Sigmoid colon (tissue), 7 donors: ENCODE measurements around the gene PTPRE. TPM values are rescaled to one million over a fixed set of nuclear protein-coding genes. Genes with fewer than 3 reads are reported as not detected.

Source experiments
- DNase-seq: peaks from one replicate; pipeline ENCODE4 v3.0.0-alpha.2; 2019
- H3K27ac ChIP-seq, 4 donors: fragments of 200-600 bp; sonication (generic); one replicate each; pipeline ENCODE4 v1.5.1; 2016 to 2019; ENCODE audit warnings: mild to moderate bottlenecking in 1 of 4
- H3K27me3 ChIP-seq, 3 donors: fragments of 200-600 bp; sonication (generic); one replicate each; pipeline ENCODE4 v1.5.1; 2019; ENCODE audit warnings: mild to moderate bottlenecking in 1 of 3
- H3K36me3 ChIP-seq, 4 donors: fragments of 200-600 bp; sonication (generic); one replicate each; pipeline ENCODE4 v1.5.1; 2016 to 2019
- H3K4me1 ChIP-seq, 4 donors: fragments of 200-600 bp; sonication (generic); one replicate each; pipeline ENCODE4 v1.5.1; 2017 to 2019
- H3K4me3 ChIP-seq, 4 donors: fragments of 200-600 bp; sonication (generic); one replicate each; pipeline ENCODE4 v1.5.1; 2017 to 2019; ENCODE audit warnings: mild to moderate bottlenecking in 2 of 4, moderate library complexity in 1 of 4
- H3K9me3 ChIP-seq, 4 donors: fragments of 200-600 bp in 3 of 4; sonication (generic) in 3 of 4; one replicate each; pipeline versions ENCODE4 v1.5.1 to v1.6.1; 2013 to 2019
- CTCF ChIP-seq, 4 experiments: fragments of 450-650 bp in 3 of 4; fragments of 200-600 bp in 1 of 4; IDR thresholded peaks; one replicate each; pipeline ENCODE4 v1.5.1; 2016 to 2019; ENCODE audit warnings: antibody characterized with exemption in 4 of 4, mild to moderate bottlenecking in 3 of 4, moderate library complexity in 2 of 4
- EP300 ChIP-seq, 4 donors: sonication (generic); formaldehyde crosslinking; IDR thresholded peaks; one replicate each; pipeline ENCODE4 v1.6.1; 2017; ENCODE audit warnings: antibody characterized with exemption in 4 of 4
- POLR2A ChIP-seq, 2 donors: fragments of 450-650 bp; IDR thresholded peaks; one replicate each; pipeline ENCODE4 v1.6.1; 2016; ENCODE audit warnings: antibody characterized with exemption in 2 of 2, mild to moderate bottlenecking in 2 of 2, moderate library complexity in 2 of 2
- POLR2AphosphoS5 ChIP-seq, 4 donors: sonication (generic); formaldehyde crosslinking; IDR thresholded peaks; one replicate each; pipeline ENCODE4 v1.6.1; 2017; ENCODE audit warnings: antibody characterized with exemption in 4 of 4
- WGBS, 2 donors: extraction: QIAGEN DNeasy Blood & Tissue Kit; methylation state at CpG; one replicate each; pipeline ENCODE4 v1.1.7; 2013; 5-methylcytosine and 5-hydroxymethylcytosine counted together
- intact Hi-C: fragments of 100-400 bp; cut with DNase I; formaldehyde crosslinking; loops from one replicate; pipeline ENCODE4 v1.15.1; 2023
- polyA plus RNA-seq, 3 donors: library from polyadenylated mRNA; stranded (reverse); fragments of 200-250 nt; gene quantifications; one replicate each; pipeline ENCODE4 v1.2.3, GENCODE V29; 2013
- total RNA-seq, 4 donors: library from RNA; depleted of rRNA; stranded (reverse); fragments of >200 nt; gene quantifications; one replicate each; pipeline ENCODE4 v1.1.0, GENCODE V29; 2016
- donor health status: healthy with polysubstance abuse.
- donor health status: Bipolar disorder and iron deficiency.
- donor health status: healthy.

The PTPRE gene
- total and polyA plus RNA-seq, 7 donors = 4.2 to 17.9 (median 11.9) TPM

- Histone ChIP-seq H3K9me3 (no peaks in the 10 kb centered on the region), H3K4me3 (no peak overlapping the region), H3K27me3 (no peaks in the 10 kb centered on the region), H3K27ac (peak overlapping the region in 2 of 4 donors; percentile 14 to 47), H3K4me1 (peaks cover 0 to 3% (median 0%) of the 10 kb centered on the region in 4 donors), H3K36me3 (peaks cover 0 to 13% (median 3%) of the 10 kb centered on the region in 4 donors)
- WGBS, 2 donors = 89 to 90% methylated on average over 16 of the region's 16 CpGs
- DNase-seq = no peak
- intact Hi-C loops = no loop called here
- TF ChIP-seq EP300 (IDR thresholded peaks at IDR 0.05) (peak in 2 of 4 donors; percentile 58 to 74), POLR2AphosphoS5 (IDR thresholded peaks at IDR 0.05) (peak in 1 of 4 donors; percentile 51), POLR2A (IDR thresholded peaks at IDR 0.05) (no peak)
Measured at GRCh38 chr10:128054163-128054970, 147.5 kb downstream of the PTPRE start.

- TF ChIP-seq CTCF (IDR thresholded peaks at IDR 0.05) (no peak), POLR2A (IDR thresholded peaks at IDR 0.05) (no peak), POLR2AphosphoS5 (IDR thresholded peaks at IDR 0.05) (no peak), EP300 (IDR thresholded peaks at IDR 0.05) (no peak)
- intact Hi-C loops = no loop called here
- H3K4me1 ChIP-seq = peaks cover 0 to 4% (median 0%) of the 10 kb centered on the region in 4 donors
- WGBS, 2 donors = 97% methylated on average over 25 of the region's 25 CpGs
- H3K27ac ChIP-seq = no peak overlapping the region
- no peak overlapping the region for H3K4me3 ChIP-seq
- peaks cover 0 to 13% (median 3%) of the 10 kb centered on the region in 4 donors for H3K36me3 ChIP-seq
- H3K27me3 ChIP-seq = no peaks in the 10 kb centered on the region
- no peak for DNase-seq
- no peaks in the 10 kb centered on the region for H3K9me3 ChIP-seq
Measured at GRCh38 chr10:128055061-128055868, 148.4 kb downstream of the PTPRE start.

- Histone ChIP-seq H3K27ac (no peak overlapping the region), H3K36me3 (peaks cover 0 to 13% (median 3%) of the 10 kb centered on the region in 4 donors)
- WGBS, 2 donors = 93 to 95% methylated on average over 17 of the region's 17 CpGs
Measured at GRCh38 chr10:128056303-128057050, 149.6 kb downstream of the PTPRE start.

GRCh38 chr10:128058106-128058749, 151.3 kb downstream of the PTPRE start:
- DNase-seq = no peak
- Histone ChIP-seq H3K27ac (no peak overlapping the region), H3K4me1 (peaks cover 0 to 5% (median 2%) of the 10 kb centered on the region in 4 donors), H3K36me3 (peaks cover 0 to 13% (median 3%) of the 10 kb centered on the region in 4 donors), H3K4me3 (no peak overlapping the region), H3K9me3 (no peaks in the 10 kb centered on the region), H3K27me3 (peaks cover 0 to 5% (median 0%) of the 10 kb centered on the region in 3 donors)
- no peak for TF ChIP-seq EP300 (IDR thresholded peaks at IDR 0.05)
- TF ChIP-seq POLR2AphosphoS5 (IDR thresholded peaks at IDR 0.05) = no peak
- no peak for TF ChIP-seq CTCF (IDR thresholded peaks at IDR 0.05)
- TF ChIP-seq POLR2A (IDR thresholded peaks at IDR 0.05) = no peak
- 83 to 97% methylated on average over 9 of the region's 9 CpGs for WGBS, 2 donors
- intact Hi-C loops = no loop called here

More at GRCh38 chr10:128056303-128057050, 149.6 kb downstream of the PTPRE start:
- no peak for DNase-seq
- peaks cover 0 to 4% (median 0%) of the 10 kb centered on the region in 4 donors for H3K4me1 ChIP-seq
- no peaks in the 10 kb centered on the region for H3K27me3 ChIP-seq
- TF ChIP-seq POLR2A (IDR thresholded peaks at IDR 0.05) = no peak
- no peak for TF ChIP-seq EP300 (IDR thresholded peaks at IDR 0.05)
- TF ChIP-seq CTCF (IDR thresholded peaks at IDR 0.05) = no peak
- no peak for TF ChIP-seq POLR2AphosphoS5 (IDR thresholded peaks at IDR 0.05)
- H3K9me3 ChIP-seq = no peaks in the 10 kb centered on the region
- no peak overlapping the region for H3K4me3 ChIP-seq
- intact Hi-C loops = no loop called here
